Ovary (tissue), 9 donors: ENCODE measurements around the gene INPPL1. TPM values are rescaled to one million over a fixed set of nuclear protein-coding genes. Genes with fewer than 3 reads are reported as not detected.
"Not testable (repeated sequence)": the region's sequence is repeated elsewhere in the genome, so short reads cannot be mapped to it uniquely, and the experiment has no call there.

ENCODE experiments used
- DNase-seq, 5 donors: peaks; one replicate each; pipeline ENCODE4 v3.0.0-alpha.2; 2019 to 2020
- H3K27ac ChIP-seq, 2 donors: fragments of 200-600 bp; one replicate each; pipeline versions ENCODE4 v1.5.1 to v1.8.0; 2019 to 2022
- H3K27me3 ChIP-seq: fragments of 200-600 bp; one replicate; pipeline ENCODE4 v1.8.0; 2022
- H3K36me3 ChIP-seq: fragments of 200-600 bp; sonication (generic); one replicate; pipeline ENCODE4 v1.5.1; 2019
- H3K4me1 ChIP-seq: one replicate; pipeline ENCODE4 v1.8.1; 2013; ENCODE audit warnings: mild to moderate bottlenecking, moderate library complexity; ENCODE audit not compliant: insufficient read depth
- H3K4me3 ChIP-seq: fragments of 200-600 bp; sonication (generic); one replicate; pipeline ENCODE4 v1.5.1; 2017
- H3K9me3 ChIP-seq, 2 donors: fragments of 200-600 bp in 1 of 2; sonication (generic) in 1 of 2; one replicate each; pipeline versions ENCODE4 v1.5.1 to v1.8.1; 2013 to 2019; ENCODE audit warnings: mild to moderate bottlenecking in 1 of 2, moderate library complexity in 1 of 2
- CTCF ChIP-seq, 3 donors: fragments of 450-650 bp in 2 of 3; fragments of 200-600 bp in 1 of 3; IDR thresholded peaks; one replicate each; pipeline versions ENCODE4 v1.5.1 to v1.8.0; 2016 to 2022; ENCODE audit warnings: antibody characterized with exemption in 3 of 3, mild to moderate bottlenecking in 1 of 3
- EP300 ChIP-seq: sonication (generic); formaldehyde crosslinking; IDR thresholded peaks from one replicate; pipeline ENCODE4 v1.6.1; 2017; ENCODE audit warnings: antibody characterized with exemption
- POLR2A ChIP-seq: fragments of 450-650 bp; IDR thresholded peaks from one replicate; pipeline ENCODE4 v1.6.1; 2017; ENCODE audit warnings: antibody characterized with exemption, mild to moderate bottlenecking, moderate library complexity
- WGBS, 3 donors: extraction: QIAGEN DNeasy Blood & Tissue Kit in 1 of 3; methylation state at CpG; one replicate each; pipeline versions ENCODE4 v1.1.5 to v1.1.7; 2013 to 2017; 5-methylcytosine and 5-hydroxymethylcytosine counted together
- intact Hi-C, 4 donors: fragments of 100-400 bp; cut with DNase I; formaldehyde crosslinking; loops; one replicate each; pipeline versions ENCODE4 v1.11.0 to v1.15.1; 2022 to 2023
- polyA plus RNA-seq, 2 donors: library from polyadenylated mRNA; stranded (reverse); fragments of 200-250 nt in 1 of 2; fragments of 350-450 nt in 1 of 2; fragmentation: Illumina TruSeq in 1 of 2; extraction: RNeasy Lipid Tissue Mini Kit (QIAGEN cat#74804) in 1 of 2; gene quantifications; one replicate each; pipeline ENCODE4 v1.2.3, GENCODE V29; 2013 to 2014
- total RNA-seq, 7 donors: library from RNA; depleted of rRNA in 2 of 7; stranded (reverse); fragments of >200 nt in 2 of 7; fragmentation: NEBNext Ultra II Directional in 3 of 7; extraction: Animal tissue kit (Norgen Biotek cat#: 25700) in 3 of 7; gene quantifications; one replicate each; pipeline versions ENCODE4 v1.1.0 to v1.2.4, GENCODE V29; 2016 to 2023
- donor health status: DM: no; HTN: no; CAD: no; lungs with moderate emphysema.
- donor health status: DM: no; HTN: no; CAD: no.
- donor health status: Bipolar disorder and iron deficiency.
- donor health status: DM: yes; HTN: yes; CAD: no.
- donor health status: DM: no; HTN: no; CAD: no.
- donor health status: DM: yes; HTN: yes; CAD: no.

Gene INPPL1
- total and polyA plus RNA-seq, 9 donors = 48.4 to 208 (median 132) TPM

DNA sequence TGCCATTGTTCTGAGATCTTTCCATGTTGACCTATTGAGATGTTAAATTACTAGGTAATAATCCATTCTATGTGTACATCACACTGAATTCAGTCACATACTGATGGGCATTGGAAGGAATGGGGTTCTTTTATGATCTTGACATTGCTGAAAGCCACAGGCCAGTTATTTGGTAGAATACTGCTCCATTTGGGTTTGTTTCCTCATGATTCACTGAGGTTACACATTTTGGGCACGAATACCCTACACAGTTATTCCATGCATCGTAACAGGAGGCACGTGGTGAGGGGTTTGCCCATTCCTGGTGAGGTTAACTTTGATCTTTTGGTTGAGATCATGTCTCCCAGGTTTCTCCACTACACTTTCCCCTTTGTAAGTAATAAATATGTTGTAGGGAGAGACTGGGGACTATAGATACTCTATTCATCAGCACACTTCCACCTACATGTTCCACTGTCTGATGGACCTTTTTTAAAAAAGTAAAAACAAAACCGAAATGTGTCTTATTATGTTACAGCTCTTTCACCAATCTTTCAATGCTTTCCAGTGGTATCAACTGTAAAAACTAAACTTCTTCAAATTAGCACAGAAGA lies 44.7 kb upstream of the INPPL1 start:
- Histone ChIP-seq H3K4me1 (no peaks in the 10 kb centered on the region), H3K27me3 (no peaks in the 10 kb centered on the region), H3K4me3 (no peak overlapping the region), H3K36me3 (no peaks in the 10 kb centered on the region), H3K9me3 (no peaks in the 10 kb centered on the region), H3K27ac (no peak overlapping the region)
- no peak for TF ChIP-seq EP300
- no peak for TF ChIP-seq CTCF (IDR thresholded peaks at IDR 0.05)
- no peak for TF ChIP-seq POLR2A
- intact Hi-C loops = no loop called here
- WGBS, 3 donors = 74 to 81% (median 77%) methylated on average over 4 of the region's 4 CpGs
- no peak for DNase-seq

GRCh38 chr11:72180892-72181552 lies 43.5 kb upstream of the INPPL1 start:
- H3K27ac ChIP-seq, intact Hi-C loops, H3K4me3 ChIP-seq, H3K27me3 ChIP-seq, H3K9me3 ChIP-seq, H3K36me3 ChIP-seq, H3K4me1 ChIP-seq, DNase-seq: not testable (repeated sequence)
- WGBS, 3 donors = 40 to 50% (median 46%) methylated on average over 7 of the region's 7 CpGs

GRCh38 chr11:72181553-72181958 lies 43.0 kb upstream of the INPPL1 start:
- H3K4me1 ChIP-seq, DNase-seq, H3K9me3 ChIP-seq, H3K27me3 ChIP-seq, H3K27ac ChIP-seq, H3K36me3 ChIP-seq, intact Hi-C loops, H3K4me3 ChIP-seq: not testable (repeated sequence)
- 72 to 75% (median 74%) methylated on average over 3 of the region's 3 CpGs for whole genome bisulfite sequencing, 3 donors

DNA sequence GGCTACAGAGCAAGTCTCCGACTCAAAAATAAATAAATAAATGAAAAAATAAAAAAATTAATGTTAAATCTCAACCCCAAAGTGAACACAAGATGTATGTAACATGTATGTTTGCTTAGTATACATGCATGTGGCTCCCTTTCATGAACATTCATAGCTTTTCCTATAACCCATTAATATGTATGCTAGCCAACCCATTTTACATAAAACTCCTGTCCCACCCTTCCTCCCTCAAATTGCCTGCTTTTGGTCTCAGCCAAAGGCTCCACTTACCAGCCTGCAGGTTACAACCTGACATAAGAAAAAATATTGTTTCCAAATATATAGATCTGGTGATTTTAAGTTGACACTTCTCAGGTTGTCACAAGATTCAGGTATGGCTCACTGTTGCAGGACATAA lies 36.3 kb upstream of the INPPL1 start:
- Histone ChIP-seq H3K9me3 (no peaks in the 10 kb centered on the region), H3K27me3 (no peaks in the 10 kb centered on the region), H3K27ac (no peak overlapping the region), H3K4me1 (no peaks in the 10 kb centered on the region), H3K4me3 (no peak overlapping the region), H3K36me3 (no peaks in the 10 kb centered on the region)
- WGBS, 3 donors = 67 to 90% (median 89%) methylated on average over 1 of the region's 1 CpG
- DNase-seq = no peak
- intact Hi-C loops = no loop called here
- TF ChIP-seq POLR2A (no peak), EP300 (no peak), CTCF (IDR thresholded peaks at IDR 0.05) (no peak)

GRCh38 chr11:72189455-72190250 lies 34.9 kb upstream of the INPPL1 start:
- TF ChIP-seq POLR2A = no peak
- no peak for TF ChIP-seq CTCF (IDR thresholded peaks at IDR 0.05)
- TF ChIP-seq EP300 = no peak
- Histone ChIP-seq H3K27ac (no peak overlapping the region), H3K36me3 (no peaks in the 10 kb centered on the region), H3K4me1 (no peaks in the 10 kb centered on the region), H3K27me3 (no peaks in the 10 kb centered on the region), H3K9me3 (no peaks in the 10 kb centered on the region), H3K4me3 (no peak overlapping the region)
- DNase-seq = no peak
- WGBS, 3 donors = 54 to 64% (median 63%) methylated on average over 3 of the region's 3 CpGs
- intact Hi-C loops = no loop called here
